Peyer's patch (tissue), 4 donors: Measurements from ENCODE around the gene H6PD.

Experiments
- CTCF ChIP-seq, 6 experiments: fragments of 450-650 bp in 4 of 6; fragments of 200-600 bp in 2 of 6; sonication (generic) in 1 of 6; IDR thresholded peaks; one replicate each; pipeline ENCODE4 v1.5.1; 2017 to 2019; ENCODE audit warnings: antibody characterized with exemption in 6 of 6, mild to moderate bottlenecking in 3 of 6, moderate library complexity in 1 of 6
- POLR2A ChIP-seq, 2 donors: fragments of 450-650 bp; IDR thresholded peaks; one replicate each; pipeline ENCODE4 v1.5.1; 2017; ENCODE audit warnings: antibody characterized with exemption in 2 of 2, mild to moderate bottlenecking in 2 of 2, moderate library complexity in 2 of 2

- TF ChIP-seq CTCF (IDR thresholded peaks at IDR 0.05) (no peak), POLR2A (IDR thresholded peaks at IDR 0.05) (no peak)
These were observed 52.0 kb downstream of the H6PD start for GRCh38 chr1:9286556-9286955.
